ENCODE measurements around the gene NPFF. TPM values are rescaled to one million over a fixed set of nuclear protein-coding genes. Genes with fewer than 3 reads are reported as not detected.
A peak's percentile ranks its signal among the peaks of the same experiment; 100 is the strongest.

Gene NPFF
- total RNA-seq, 2 experiments from 2014 or later: not detected

DNA sequence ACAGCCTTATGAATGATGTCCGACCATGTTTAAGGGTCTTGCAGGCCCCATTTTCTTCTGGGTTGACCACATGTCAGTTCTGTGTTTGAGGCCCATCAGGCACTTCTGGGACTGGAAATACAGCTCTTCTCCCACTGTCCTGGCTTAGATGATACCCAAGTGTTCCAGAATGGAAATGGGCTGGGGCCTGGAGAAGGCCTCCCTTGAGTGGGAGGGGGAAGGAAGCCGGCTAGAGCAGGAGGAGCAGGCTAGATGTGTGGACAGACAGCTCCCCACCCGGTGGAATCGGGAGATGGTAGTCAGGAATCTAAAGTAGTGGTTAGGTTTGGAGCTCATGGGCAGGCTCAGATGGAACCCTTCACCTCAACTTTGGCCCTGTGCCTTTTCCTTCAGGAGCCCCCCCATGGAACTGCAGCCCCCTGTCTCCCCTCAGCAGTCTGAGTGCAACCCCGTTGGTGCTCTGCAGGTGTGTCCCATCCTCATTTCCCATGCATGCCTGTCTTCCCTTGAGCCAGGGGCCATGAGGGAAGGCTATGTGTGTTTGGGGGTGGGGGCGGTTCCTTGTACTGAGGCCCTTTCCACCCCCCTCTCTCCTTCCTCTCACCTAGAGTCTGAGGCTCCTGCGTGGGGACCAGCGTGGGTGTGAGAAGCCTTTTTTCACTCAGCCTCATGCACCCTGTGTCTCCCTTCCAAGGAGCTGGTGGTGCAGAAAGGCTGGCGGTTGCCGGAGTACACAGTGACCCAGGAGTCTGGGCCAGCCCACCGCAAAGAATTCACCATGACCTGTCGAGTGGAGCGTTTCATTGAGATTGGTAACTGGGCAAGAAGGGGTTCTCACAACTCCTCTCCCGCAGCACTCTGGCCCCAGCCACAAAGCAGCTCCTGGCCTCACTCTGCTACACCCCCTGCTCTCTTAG lies 3.0 kb downstream of the NPFF start:
- DNase-seq: no peak
- no peak overlapping the region for H3K27ac ChIP-seq (ENCODE audit: low read depth in 1 of 2, low read length in 2 of 2)
- Mint-ChIP-seq H3K4me1 (ENCODE audit: low read depth) (peaks cover 27% of the 10 kb centered on the region), H3K4me3 (peak overlapping the region; percentile 38), H3K36me3 (ENCODE audit: low read depth) (peaks cover 22% of the 10 kb centered on the region), H3K9me3 (no peaks in the 10 kb centered on the region), H3K27ac (peak overlapping the region; percentile 44), H3K27me3 (no peaks in the 10 kb centered on the region)
- POLR2A ChIA-PET: interaction anchor here (0.8 to 1.5 kb wide), 3 partner anchors 21 to 125 kb away, joined by 3 read pairs; partner anchors contain the start of gene SP1
- H3K9me3 ChIP-seq (ENCODE audit: control insufficient read depth in 1 of 2, insufficient read depth in 1 of 2, low read length in 2 of 2): no peaks in the 10 kb centered on the region
- peaks cover 32% of the 10 kb centered on the region for H3K36me3 ChIP-seq (ENCODE audit: insufficient read depth, low read length)
- ATAC-seq (ENCODE audit: poor library complexity): no peak
- H3K4me1 ChIP-seq (ENCODE audit: insufficient read depth, low read length): peaks cover 38% of the 10 kb centered on the region
- CTCF ChIA-PET: no interaction called here
- intact Hi-C loops (cut with DNase I, micrococcal nuclease): loop anchor here in 1 of 2 experiments (5.0 kb wide), 1 partner anchor 223 kb away; the partner anchor contains the start of gene CALCOCO1
- no peaks in the 10 kb centered on the region for H3K27me3 ChIP-seq (ENCODE audit: control insufficient read depth in 1 of 2, insufficient read depth in 2 of 2, low read length in 2 of 2)
- no peak overlapping the region for H3K4me3 ChIP-seq (ENCODE audit: low read length)
- TF ChIP-seq CTCF (IDR thresholded peaks at IDR 0.05): no peak

DNA sequence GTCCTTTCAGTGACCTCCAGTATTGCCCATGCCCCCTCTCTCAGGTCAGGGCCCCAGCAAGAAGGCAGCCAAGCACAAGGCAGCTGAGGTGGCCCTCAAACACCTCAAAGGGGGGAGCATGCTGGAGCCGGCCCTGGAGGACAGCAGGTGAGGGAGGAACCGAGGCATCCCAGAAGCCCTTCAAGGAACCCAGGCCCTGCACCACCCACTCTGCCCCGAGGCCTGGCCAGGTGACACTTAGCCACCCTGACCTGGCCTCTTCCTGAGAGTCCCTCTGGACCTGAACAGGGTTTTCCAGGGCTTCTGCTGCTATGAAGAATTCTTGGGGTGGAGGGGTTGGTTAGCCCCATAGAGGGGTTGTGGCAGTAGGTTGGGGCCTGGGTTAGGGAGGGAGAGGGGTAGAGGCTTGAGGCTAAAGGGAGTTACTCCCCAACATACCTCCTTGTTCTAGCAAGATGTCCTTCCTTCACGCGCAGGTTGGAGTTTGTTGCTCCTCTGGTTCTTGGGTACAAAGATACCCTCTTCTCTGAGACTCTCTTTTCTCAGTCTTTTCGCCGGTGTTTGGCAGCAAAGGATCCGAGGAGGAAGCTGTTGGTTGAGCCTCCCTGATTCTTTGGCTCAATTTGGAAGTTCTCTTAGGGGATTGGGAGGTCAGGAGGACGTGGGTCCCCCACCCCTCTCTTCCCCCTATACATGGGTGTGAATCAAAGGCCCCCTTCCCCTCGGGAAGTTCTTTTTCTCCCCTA lies 4.1 kb downstream of the NPFF start:
- CTCF ChIA-PET: no interaction called here
- intact Hi-C loops (cut with DNase I, micrococcal nuclease): loop anchor here in 1 of 2 experiments (2.0 to 5.0 kb wide), 3 partner anchors 26 to 224 kb away; partner anchors contain the start of gene CALCOCO1
- Mint-ChIP-seq H3K27me3 (no peaks in the 10 kb centered on the region), H3K4me1 (ENCODE audit: low read depth) (peaks cover 31% of the 10 kb centered on the region), H3K9me3 (no peaks in the 10 kb centered on the region), H3K27ac (peak overlapping the region; percentile 98), H3K4me3 (peak overlapping the region; percentile 25), H3K36me3 (ENCODE audit: low read depth) (peaks cover 17% of the 10 kb centered on the region)
- H3K4me3 ChIP-seq (ENCODE audit: low read length): no peak overlapping the region
- no peaks in the 10 kb centered on the region for H3K9me3 ChIP-seq (ENCODE audit: control insufficient read depth in 1 of 2, insufficient read depth in 1 of 2, low read length in 2 of 2)
- peaks cover 41% of the 10 kb centered on the region for H3K4me1 ChIP-seq (ENCODE audit: insufficient read depth, low read length)
- no peak for TF ChIP-seq CTCF (IDR thresholded peaks at IDR 0.05)
- DNase-seq (no peak), ATAC-seq (ENCODE audit: poor library complexity) (no peak)
- H3K27ac ChIP-seq (ENCODE audit: low read depth in 1 of 2, low read length in 2 of 2): no peak overlapping the region
- H3K36me3 ChIP-seq (ENCODE audit: insufficient read depth, low read length): peaks cover 32% of the 10 kb centered on the region
- H3K27me3 ChIP-seq (ENCODE audit: control insufficient read depth in 1 of 2, insufficient read depth in 2 of 2, low read length in 2 of 2): no peaks in the 10 kb centered on the region
- POLR2A ChIA-PET: interaction anchor here (1.5 kb wide), 1 partner anchor 123 kb away, joined by 3 read pairs; the partner anchor contains the start of gene SP1

DNA sequence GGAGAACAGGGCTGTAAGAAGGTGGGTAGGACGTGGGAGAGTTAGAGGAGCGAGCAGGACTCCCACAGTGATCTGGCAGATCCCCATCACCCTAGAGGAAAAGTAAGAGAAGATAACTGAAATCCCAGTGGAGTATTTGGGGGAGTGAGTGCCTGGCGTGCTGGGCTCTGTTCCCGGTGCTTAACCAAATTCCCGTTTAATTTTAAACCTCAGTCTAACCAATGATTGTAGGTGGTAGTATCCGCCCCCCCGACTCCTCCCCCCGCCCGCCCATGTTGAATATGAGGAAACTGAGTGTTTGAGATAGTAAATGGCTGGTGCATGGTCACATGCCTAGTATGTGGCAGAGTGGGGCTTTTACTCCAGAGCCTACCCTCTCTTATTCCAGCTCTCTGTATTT lies 5.0 kb downstream of the NPFF start:
- DNase-seq (no peak), ATAC-seq (ENCODE audit: poor library complexity) (no peak)
- ChIA-PET POLR2A (no interaction called here), CTCF (no interaction called here)
- H3K27ac ChIP-seq (ENCODE audit: low read depth in 1 of 2, low read length in 2 of 2): peak overlapping the region in 1 of 2 donors; percentile 97
- no peaks in the 10 kb centered on the region for H3K27me3 Mint-ChIP-seq
- H3K27ac Mint-ChIP-seq: peak overlapping the region; percentile 98
- no peak overlapping the region for H3K4me3 ChIP-seq (ENCODE audit: low read length)
- no peaks in the 10 kb centered on the region for H3K9me3 Mint-ChIP-seq
- H3K4me1 Mint-ChIP-seq (ENCODE audit: low read depth): peaks cover 36% of the 10 kb centered on the region
- H3K27me3 ChIP-seq (ENCODE audit: control insufficient read depth in 1 of 2, insufficient read depth in 2 of 2, low read length in 2 of 2): no peaks in the 10 kb centered on the region
- intact Hi-C loops (cut with DNase I, micrococcal nuclease): loop anchor here in 1 of 2 experiments (2.0 to 5.0 kb wide), 3 partner anchors 26 to 225 kb away; partner anchors contain the start of gene CALCOCO1
- H3K9me3 ChIP-seq (ENCODE audit: control insufficient read depth in 1 of 2, insufficient read depth in 1 of 2, low read length in 2 of 2): no peaks in the 10 kb centered on the region
- peaks cover 31% of the 10 kb centered on the region for H3K36me3 ChIP-seq (ENCODE audit: insufficient read depth, low read length)
- peak overlapping the region; percentile 96 for H3K4me3 Mint-ChIP-seq
- peaks cover 17% of the 10 kb centered on the region for H3K36me3 Mint-ChIP-seq (ENCODE audit: low read depth)
- peaks cover 43% of the 10 kb centered on the region for H3K4me1 ChIP-seq (ENCODE audit: insufficient read depth, low read length)
- no peak for TF ChIP-seq CTCF (IDR thresholded peaks at IDR 0.05)

All from CD4-positive, alpha-beta T cell (primary cell).